Esophagus muscularis mucosa (tissue), 4 donors: ENCODE measurements around the gene RAPGEF2.

ENCODE experiments used
- CTCF ChIP-seq, 3 experiments: fragments of 200-600 bp in 2 of 3; fragments of 450-650 bp in 1 of 3; sonication (generic) in 2 of 3; IDR thresholded peaks; one replicate each; pipeline ENCODE4 v1.5.1; 2017 to 2019; ENCODE audit warnings: antibody characterized with exemption in 3 of 3, mild to moderate bottlenecking in 2 of 3, moderate library complexity in 1 of 3
- EP300 ChIP-seq: sonication (generic); formaldehyde crosslinking; IDR thresholded peaks from one replicate; pipeline ENCODE4 v1.6.1; 2017; ENCODE audit warnings: antibody characterized with exemption
- POLR2A ChIP-seq: fragments of 450-650 bp; IDR thresholded peaks from one replicate; pipeline ENCODE4 v1.6.1; 2017; ENCODE audit warnings: antibody characterized with exemption, moderate library complexity, mild to moderate bottlenecking, low read depth
- POLR2AphosphoS5 ChIP-seq, 2 donors: sonication (generic); formaldehyde crosslinking; IDR thresholded peaks; one replicate each; pipeline ENCODE4 v1.6.1; 2017; ENCODE audit warnings: antibody characterized with exemption in 2 of 2

DNA sequence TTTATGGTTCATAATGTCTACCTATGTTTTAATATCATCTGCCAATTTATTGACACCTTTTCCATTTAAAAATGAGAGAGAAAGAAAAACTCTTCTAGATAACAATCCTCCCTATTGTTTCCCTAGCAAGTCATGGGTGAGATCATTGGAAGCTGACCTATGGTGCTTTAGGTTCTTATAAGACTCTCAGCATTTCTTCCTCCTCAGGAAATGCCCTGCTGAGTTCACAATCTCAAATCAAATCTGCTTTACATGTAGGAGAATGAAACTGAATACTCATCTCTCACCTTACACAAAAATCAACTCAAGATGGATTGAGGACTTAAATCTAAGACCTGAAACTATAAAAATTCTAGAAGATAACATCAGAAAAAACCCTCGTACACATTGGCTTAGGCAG, 267.4 kb downstream of the RAPGEF2 start:
- no peak for TF ChIP-seq CTCF (IDR thresholded peaks at IDR 0.05)
- TF ChIP-seq POLR2A, result no peak
- TF ChIP-seq POLR2AphosphoS5 (IDR thresholded peaks at IDR 0.05), result no peak
- no peak for TF ChIP-seq EP300
